ENCODE results near the gene FNDC3A.

Gene FNDC3A

GRCh38 chr13:49221590-49221965 is 245.9 kb downstream of the FNDC3A start:
- no peak for DNase-seq (ENCODE audit: insufficient read length, low spot score)
- TF ChIP-seq POLR2AphosphoS5 (IDR thresholded peaks at IDR 0.05; ENCODE audit: low read depth, low read length) = no peak
- no peak for TF ChIP-seq SPI1 (IDR thresholded peaks at IDR 0.05; ENCODE audit: low read depth, low read length)
- TF ChIP-seq POLR2A (IDR thresholded peaks at IDR 0.05; ENCODE audit: low read depth, low read length) = no peak
- TF ChIP-seq PAX5 (IDR thresholded peaks at IDR 0.05; ENCODE audit: insufficient read depth, low read length, severe bottlenecking) = no peak
- no peak for TF ChIP-seq TAF1 (IDR thresholded peaks at IDR 0.05; ENCODE audit: low read depth, low read length)
- no peak for TF ChIP-seq POU2F2 (IDR thresholded peaks at IDR 0.05; ENCODE audit: low read depth, low read length)
- no peak for FAIRE-seq

DNA sequence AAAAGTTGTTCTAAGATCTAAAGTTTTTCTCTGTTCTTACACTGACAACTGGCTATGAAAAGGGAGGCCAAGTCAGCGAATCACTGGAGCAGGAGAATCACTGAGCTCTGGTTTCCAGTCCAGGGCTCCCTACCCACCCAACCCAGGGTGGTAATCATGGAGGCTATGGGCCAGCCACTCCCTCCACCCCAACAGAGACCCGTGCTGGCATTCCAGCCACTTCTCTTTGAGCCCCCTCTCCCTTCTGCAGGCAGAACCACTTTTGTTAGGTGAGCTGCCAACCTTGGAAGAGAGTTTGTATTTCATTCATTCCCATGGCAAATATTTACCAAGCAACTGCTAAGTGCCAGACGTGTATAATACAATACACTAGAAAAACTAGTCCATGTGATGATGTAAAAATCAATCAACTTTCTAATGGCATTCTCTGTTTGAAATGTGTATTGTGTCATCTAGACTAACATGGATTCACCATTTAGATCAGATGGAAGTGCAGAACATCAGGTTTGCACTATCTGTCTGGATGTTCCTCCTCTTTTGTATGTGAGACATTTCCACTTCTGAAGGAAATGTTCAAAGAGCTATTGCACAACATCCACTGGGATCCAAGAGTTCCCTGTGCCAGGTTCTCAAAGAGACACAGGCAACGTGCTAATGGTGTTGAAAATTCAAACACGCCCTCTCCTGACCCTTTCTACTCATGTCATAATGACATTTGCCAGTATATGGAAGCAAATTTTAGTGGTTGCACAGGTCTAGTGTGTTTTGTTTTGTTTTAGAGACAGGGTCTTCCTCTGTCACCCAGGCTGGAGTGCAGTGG is 249.7 kb downstream of the FNDC3A start:
- FAIRE-seq = no peak
- TF ChIP-seq TAF1 (IDR thresholded peaks at IDR 0.05; ENCODE audit: low read depth, low read length) (no peak), POLR2A (IDR thresholded peaks at IDR 0.05; ENCODE audit: low read depth, low read length) (no peak), POLR2AphosphoS5 (IDR thresholded peaks at IDR 0.05; ENCODE audit: low read depth, low read length) (no peak), PAX5 (IDR thresholded peaks at IDR 0.05; ENCODE audit: insufficient read depth, low read length, severe bottlenecking) (no peak), SPI1 (IDR thresholded peaks at IDR 0.05; ENCODE audit: low read depth, low read length) (no peak), POU2F2 (IDR thresholded peaks at IDR 0.05; ENCODE audit: low read depth, low read length) (no peak)
- no peak for DNase-seq (ENCODE audit: insufficient read length, low spot score)

- FAIRE-seq (no peak), DNase-seq (ENCODE audit: insufficient read length, low spot score) (no peak)
- TF ChIP-seq POLR2A (IDR thresholded peaks at IDR 0.05; ENCODE audit: low read depth, low read length) (no peak), SPI1 (IDR thresholded peaks at IDR 0.05; ENCODE audit: low read depth, low read length) (no peak), POLR2AphosphoS5 (IDR thresholded peaks at IDR 0.05; ENCODE audit: low read depth, low read length) (no peak), PAX5 (IDR thresholded peaks at IDR 0.05; ENCODE audit: insufficient read depth, low read length, severe bottlenecking) (no peak), POU2F2 (IDR thresholded peaks at IDR 0.05; ENCODE audit: low read depth, low read length) (no peak), TAF1 (IDR thresholded peaks at IDR 0.05; ENCODE audit: low read depth, low read length) (no peak)
These were observed 250.9 kb downstream of the FNDC3A start for GRCh38 chr13:49226613-49227012.

GRCh38 chr13:49234741-49235140 is 259.0 kb downstream of the FNDC3A start:
- no peak for TF ChIP-seq POU2F2 (IDR thresholded peaks at IDR 0.05; ENCODE audit: low read depth, low read length)
- no peak for TF ChIP-seq TAF1 (IDR thresholded peaks at IDR 0.05; ENCODE audit: low read depth, low read length)
- TF ChIP-seq POLR2A (IDR thresholded peaks at IDR 0.05; ENCODE audit: low read depth, low read length) = no peak
- TF ChIP-seq POLR2AphosphoS5 (IDR thresholded peaks at IDR 0.05; ENCODE audit: low read depth, low read length) = no peak
- FAIRE-seq (no peak), DNase-seq (ENCODE audit: insufficient read length, low spot score) (no peak)

DNA sequence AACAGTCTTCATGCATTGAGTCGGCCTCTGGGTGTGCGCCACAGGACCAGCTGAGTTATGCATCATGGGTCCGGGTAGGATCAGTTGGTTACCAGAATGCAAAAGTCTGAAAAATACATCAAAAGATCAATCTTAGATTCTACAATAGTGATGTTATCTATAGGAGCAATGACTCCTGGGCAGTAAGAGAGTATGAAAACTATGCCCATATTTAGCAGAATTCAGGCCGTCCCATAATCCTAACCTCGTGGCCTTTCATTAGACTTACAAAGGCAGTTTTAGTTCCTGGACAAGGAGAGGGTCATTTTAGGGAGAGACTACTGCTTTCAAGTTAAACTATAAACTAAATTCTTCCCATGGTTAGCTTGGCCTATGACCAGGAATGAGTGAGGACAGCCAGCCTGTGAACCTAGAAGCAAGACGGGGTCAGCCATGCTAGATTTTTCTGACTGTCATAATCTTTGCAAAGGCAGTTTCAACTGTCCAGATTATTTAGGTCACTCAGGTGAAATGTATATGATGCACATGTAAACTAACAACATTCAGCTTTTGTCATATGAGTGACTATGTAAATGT is 260.2 kb downstream of the FNDC3A start:
- FAIRE-seq (no peak), DNase-seq (ENCODE audit: insufficient read length, low spot score) (no peak)
- TF ChIP-seq SPI1 (IDR thresholded peaks at IDR 0.05; ENCODE audit: low read depth, low read length) = no peak
- TF ChIP-seq POLR2AphosphoS5 (IDR thresholded peaks at IDR 0.05; ENCODE audit: low read depth, low read length) = no peak
- no peak for TF ChIP-seq POU2F2 (IDR thresholded peaks at IDR 0.05; ENCODE audit: low read depth, low read length)
- no peak for TF ChIP-seq POLR2A (IDR thresholded peaks at IDR 0.05; ENCODE audit: low read depth, low read length)
- no peak for TF ChIP-seq PAX5 (IDR thresholded peaks at IDR 0.05; ENCODE audit: insufficient read depth, low read length, severe bottlenecking)
- TF ChIP-seq TAF1 (IDR thresholded peaks at IDR 0.05; ENCODE audit: low read depth, low read length) = no peak

- TF ChIP-seq POLR2AphosphoS5 (IDR thresholded peaks at IDR 0.05; ENCODE audit: low read depth, low read length) (no peak), PAX5 (IDR thresholded peaks at IDR 0.05; ENCODE audit: insufficient read depth, low read length, severe bottlenecking) (no peak), POLR2A (IDR thresholded peaks at IDR 0.05; ENCODE audit: low read depth, low read length) (no peak), SPI1 (IDR thresholded peaks at IDR 0.05; ENCODE audit: low read depth, low read length) (no peak), POU2F2 (IDR thresholded peaks at IDR 0.05; ENCODE audit: low read depth, low read length) (no peak), TAF1 (IDR thresholded peaks at IDR 0.05; ENCODE audit: low read depth, low read length) (no peak)
- no peak for FAIRE-seq
- DNase-seq (ENCODE audit: insufficient read length, low spot score) = no peak
These were observed 262.9 kb downstream of the FNDC3A start for GRCh38 chr13:49238621-49239020.

DNA sequence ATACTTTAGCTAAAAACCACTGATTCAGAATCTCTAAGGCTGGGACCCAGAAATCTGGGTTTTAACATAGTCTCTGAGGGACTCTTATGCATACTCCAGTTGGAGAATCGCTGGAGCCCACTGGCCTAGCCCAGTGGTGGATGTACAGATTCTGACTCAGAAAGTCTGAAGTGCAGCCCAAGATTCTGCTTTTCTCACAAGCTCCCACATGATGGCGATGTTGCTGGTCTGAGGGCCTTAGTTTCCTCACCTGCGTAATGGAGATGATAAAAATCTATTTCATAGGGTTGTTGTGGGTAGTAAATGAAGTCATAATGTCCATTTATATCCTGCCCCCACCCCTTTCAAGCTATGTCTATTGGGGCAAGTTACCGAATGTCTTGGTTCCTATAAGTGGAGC is 264.3 kb downstream of the FNDC3A start:
- TF ChIP-seq POLR2A (IDR thresholded peaks at IDR 0.05; ENCODE audit: low read depth, low read length) (no peak), TAF1 (IDR thresholded peaks at IDR 0.05; ENCODE audit: low read depth, low read length) (no peak), PAX5 (IDR thresholded peaks at IDR 0.05; ENCODE audit: insufficient read depth, low read length, severe bottlenecking) (no peak), SPI1 (IDR thresholded peaks at IDR 0.05; ENCODE audit: low read depth, low read length) (no peak), POU2F2 (IDR thresholded peaks at IDR 0.05; ENCODE audit: low read depth, low read length) (no peak), POLR2AphosphoS5 (IDR thresholded peaks at IDR 0.05; ENCODE audit: low read depth, low read length) (no peak)
- DNase-seq (ENCODE audit: insufficient read length, low spot score) (no peak), FAIRE-seq (peak; percentile 71)

GRCh38 chr13:49241296-49241695 is 265.6 kb downstream of the FNDC3A start:
- FAIRE-seq (no peak), DNase-seq (ENCODE audit: insufficient read length, low spot score) (no peak)
- TF ChIP-seq POLR2A (IDR thresholded peaks at IDR 0.05; ENCODE audit: low read depth, low read length) = no peak
- no peak for TF ChIP-seq POU2F2 (IDR thresholded peaks at IDR 0.05; ENCODE audit: low read depth, low read length)
- TF ChIP-seq POLR2AphosphoS5 (IDR thresholded peaks at IDR 0.05; ENCODE audit: low read depth, low read length) = no peak
- no peak for TF ChIP-seq SPI1 (IDR thresholded peaks at IDR 0.05; ENCODE audit: low read depth, low read length)
- no peak for TF ChIP-seq PAX5 (IDR thresholded peaks at IDR 0.05; ENCODE audit: insufficient read depth, low read length, severe bottlenecking)
- no peak for TF ChIP-seq TAF1 (IDR thresholded peaks at IDR 0.05; ENCODE audit: low read depth, low read length)

GRCh38 chr13:49245101-49245500 is 269.4 kb downstream of the FNDC3A start:
- no peak for TF ChIP-seq POU2F2 (IDR thresholded peaks at IDR 0.05; ENCODE audit: low read depth, low read length)
- TF ChIP-seq SPI1 (IDR thresholded peaks at IDR 0.05; ENCODE audit: low read depth, low read length) = no peak
- no peak for TF ChIP-seq POLR2A (IDR thresholded peaks at IDR 0.05; ENCODE audit: low read depth, low read length)
- no peak for TF ChIP-seq POLR2AphosphoS5 (IDR thresholded peaks at IDR 0.05; ENCODE audit: low read depth, low read length)
- TF ChIP-seq PAX5 (IDR thresholded peaks at IDR 0.05; ENCODE audit: insufficient read depth, low read length, severe bottlenecking) = no peak
- TF ChIP-seq TAF1 (IDR thresholded peaks at IDR 0.05; ENCODE audit: low read depth, low read length) = no peak
- DNase-seq (ENCODE audit: insufficient read length, low spot score) (no peak), FAIRE-seq (no peak)
